Measurements from ENCODE around the gene CDKL4.

GRCh38 chr2:39264733-39265132, 21.0 kb upstream of the CDKL4 start:
- TF ChIP-seq CTCF (IDR thresholded peaks at IDR 0.05): no peak
- TF ChIP-seq POLR2A (IDR thresholded peaks at IDR 0.05): no peak
